H1 (cell line): ENCODE results near the gene SIMC1. TPM values are rescaled to one million over a fixed set of nuclear protein-coding genes. Genes with fewer than 3 reads are reported as not detected.

Experiments
- CTCF ChIA-PET: fragments of 300-600 bp; sonication (Branson Sonifier 250); formaldehyde crosslinking; loops from one replicate; lab custom pipeline; 2021; ENCODE audit not compliant: partially characterized antibody; lab: Charles Lee
- POLR2A ChIA-PET: fragments of 300-600 bp; sonication (Branson Sonifier 250); formaldehyde crosslinking; loops from one replicate; lab custom pipeline; 2021; ENCODE audit warnings: inconsistent platforms; ENCODE audit not compliant: partially characterized antibody; lab: Charles Lee
- DNase-seq, 2 experiments: peaks; one replicate each; pipeline versions ENCODE4 v3.0.0 to v3.0.0-alpha.2; 2010 to 2022; ENCODE audit warnings: low spot score in 2 of 2, low read depth in 1 of 2, mixed read lengths in 1 of 2
- FAIRE-seq: peaks from 2 replicates; lab custom pipeline; 2011; peaks lifted over from hg19 to GRCh38; lab: Jason Lieb, UNC
- H2AFZ ChIP-seq: 2 replicates; pipeline ENCODE4 v1.8.1; 2012; ENCODE audit warnings: low read length, inconsistent platforms
- H2AK5ac ChIP-seq: 2 replicates; pipeline ENCODE4 v1.6.1; 2013; ENCODE audit warnings: low read depth, low read length
- H2BK120ac ChIP-seq: replicated peaks from 2 replicates; pipeline ENCODE3; 2013; ENCODE audit warnings: low read depth, low read length, inconsistent platforms
- H2BK12ac ChIP-seq: 2 replicates; pipeline ENCODE4 v1.6.1; 2013; ENCODE audit warnings: low read depth, low read length
- H2BK15ac ChIP-seq: 2 replicates; pipeline ENCODE4 v1.6.1; 2013; ENCODE audit warnings: low read length
- H2BK20ac ChIP-seq: 2 replicates; pipeline ENCODE4 v1.6.1; 2013; ENCODE audit warnings: low read length
- H2BK5ac ChIP-seq: 2 replicates; pipeline ENCODE4 v1.6.1; 2013; ENCODE audit warnings: low read depth, low read length
- H3K14ac ChIP-seq: 2 replicates; pipeline ENCODE4 v1.6.1; 2013; ENCODE audit warnings: inconsistent platforms; ENCODE audit not compliant: insufficient read length
- H3K18ac ChIP-seq: 2 replicates; pipeline ENCODE4 v1.6.1; 2013; ENCODE audit warnings: low read length; ENCODE audit errors: extremely low read depth
- H3K23ac ChIP-seq: 2 replicates; pipeline ENCODE4 v1.6.1; 2013; ENCODE audit warnings: inconsistent platforms; ENCODE audit not compliant: insufficient read length
- H3K23me2 ChIP-seq: 2 replicates; pipeline ENCODE4 v1.6.1; 2013; ENCODE audit warnings: low read depth, low read length
- H3K27ac ChIP-seq: 2 replicates; pipeline ENCODE4 v1.6.1; 2011; ENCODE audit warnings: low read depth, low read length, inconsistent platforms
- H3K27me3 ChIP-seq, 4 experiments: replicated peaks in 1 of 4; 1 replicate in 1 of 4; 2 replicates in 3 of 4; pipeline versions ENCODE4 v1.6.1 to v1.8.1; 2011 to 2013; ENCODE audit warnings: low read length in 3 of 4, mild to moderate bottlenecking in 3 of 4, inconsistent platforms in 2 of 4, mixed read lengths in 2 of 4, moderate library complexity in 1 of 4; ENCODE audit not compliant: control insufficient read depth in 3 of 4, insufficient read depth in 3 of 4; ENCODE audit errors: extremely low read depth in 1 of 4
- H3K36me3 ChIP-seq, 4 experiments: 2 replicates each; pipeline versions ENCODE4 v1.6.1 to v1.8.1; 2011 to 2013; ENCODE audit warnings: mild to moderate bottlenecking in 4 of 4, low read length in 3 of 4, moderate library complexity in 2 of 4, control low read depth in 1 of 4, inconsistent platforms in 1 of 4; ENCODE audit not compliant: insufficient read depth in 4 of 4, control insufficient read depth in 2 of 4
- H3K4ac ChIP-seq: replicated peaks from 2 replicates; pipeline ENCODE3; 2013; ENCODE audit warnings: low read length, low read depth, mixed read lengths, inconsistent platforms; ENCODE audit not compliant: insufficient read length
- H3K4me1 ChIP-seq, 4 experiments: replicated peaks in 1 of 4; 1 replicate in 1 of 4; 2 replicates in 3 of 4; pipeline versions ENCODE4 v1.6.1 to v1.8.1; 2011 to 2013; ENCODE audit warnings: low read length in 3 of 4, inconsistent platforms in 2 of 4, mixed read lengths in 1 of 4; ENCODE audit not compliant: insufficient read depth in 4 of 4, control insufficient read depth in 3 of 4
- H3K4me2 ChIP-seq, 2 experiments: 2 replicates each; pipeline versions ENCODE4 v1.6.1 to v1.8.1; 2011 to 2013; ENCODE audit warnings: low read depth in 2 of 2, low read length in 2 of 2, control low read depth in 1 of 2, inconsistent platforms in 1 of 2, mild to moderate bottlenecking in 1 of 2; ENCODE audit not compliant: insufficient read depth in 1 of 2
- H3K4me3 ChIP-seq, 4 experiments: fragments of 200-600, 300-600 bp in 1 of 4; sonication (generic), shearing (Covaris generic), sonication (Bioruptor Twin) in 1 of 4; 2 replicates each; pipeline versions ENCODE4 v1.5.1 to v1.8.1; 2011 to 2016; ENCODE audit warnings: low read length in 4 of 4, low read depth in 3 of 4, control low read depth in 2 of 4, inconsistent platforms in 2 of 4, mild to moderate bottlenecking in 2 of 4, mixed read lengths in 1 of 4, moderate library complexity in 1 of 4; ENCODE audit not compliant: insufficient read depth in 2 of 4; ENCODE audit errors: extremely low read depth in 1 of 4
- H3K56ac ChIP-seq: replicated peaks from 2 replicates; pipeline ENCODE3; 2013; ENCODE audit warnings: low read depth, mild to moderate bottlenecking, mixed read lengths, low read length, inconsistent platforms; ENCODE audit not compliant: insufficient read length
- H3K79me1 ChIP-seq: 2 replicates; pipeline ENCODE4 v1.6.1; 2013; ENCODE audit warnings: low read depth, low read length, control low read depth
- H3K79me2 ChIP-seq, 2 experiments: 2 replicates each; pipeline versions ENCODE4 v1.6.1 to v1.8.1; 2012 to 2013; ENCODE audit warnings: low read length in 2 of 2, mild to moderate bottlenecking in 2 of 2, inconsistent platforms in 1 of 2; ENCODE audit not compliant: insufficient read depth in 2 of 2, control insufficient read depth in 1 of 2
- H3K9ac ChIP-seq, 4 experiments: replicated peaks in 1 of 4; 1 replicate in 1 of 4; 2 replicates in 3 of 4; pipeline versions ENCODE4 v1.6.1 to v1.8.1; 2011 to 2013; ENCODE audit warnings: low read depth in 3 of 4, low read length in 3 of 4, control low read depth in 2 of 4, mild to moderate bottlenecking in 2 of 4, moderate library complexity in 2 of 4, inconsistent platforms in 1 of 4; ENCODE audit errors: extremely low read depth in 1 of 4
- H3K9me3 ChIP-seq, 2 experiments: 2 replicates each; pipeline versions ENCODE4 v1.6.1 to v1.8.1; 2012 to 2013; ENCODE audit warnings: mild to moderate bottlenecking in 2 of 2, moderate library complexity in 2 of 2, control low read depth in 1 of 2, inconsistent platforms in 1 of 2, low read depth in 1 of 2, low read length in 1 of 2, mixed read lengths in 1 of 2; ENCODE audit not compliant: insufficient read depth in 2 of 2
- H4K20me1 ChIP-seq, 2 experiments: replicated peaks in 1 of 2; 2 replicates each; pipeline versions ENCODE3 to v1.8.1; 2011 to 2013; ENCODE audit warnings: inconsistent platforms in 2 of 2, low read length in 2 of 2, mild to moderate bottlenecking in 1 of 2; ENCODE audit not compliant: insufficient read depth in 2 of 2, control insufficient read depth in 1 of 2
- H4K5ac ChIP-seq: 2 replicates; pipeline ENCODE4 v1.6.1; 2013; ENCODE audit warnings: low read length, low read depth, mixed read lengths, inconsistent platforms; ENCODE audit not compliant: insufficient read length
- H4K8ac ChIP-seq: 2 replicates; pipeline ENCODE4 v1.8.0; 2013; ENCODE audit warnings: mild to moderate bottlenecking, moderate library complexity, low read length, inconsistent platforms; ENCODE audit not compliant: insufficient read depth; ENCODE audit errors: extremely low read depth
- H4K91ac ChIP-seq: replicated peaks from 2 replicates; pipeline ENCODE3; 2013; ENCODE audit warnings: low read length, mixed read lengths, inconsistent platforms; ENCODE audit not compliant: insufficient read length
- ATF3 ChIP-seq: IDR thresholded peaks from 2 replicates; pipeline ENCODE4 v1.6.1; 2011; ENCODE audit warnings: low read depth, mild to moderate bottlenecking, low read length; ENCODE audit not compliant: insufficient read depth
- CEBPB ChIP-seq: IDR thresholded peaks from 2 replicates; pipeline ENCODE4 v1.6.1; 2012; ENCODE audit warnings: low read depth, low read length
- KDM1A ChIP-seq: fragments of 200-600, 300-600 bp; sonication (generic); IDR thresholded peaks from 2 replicates; pipeline ENCODE4 v1.7.1; 2016; ENCODE audit warnings: mild to moderate bottlenecking, low read length, borderline replicate concordance
- KDM5A ChIP-seq: fragments of 200-600 bp; IDR thresholded peaks from 2 replicates; pipeline ENCODE4 v1.7.1; 2012; ENCODE audit warnings: mild to moderate bottlenecking, low read length, inconsistent platforms, mixed read lengths
- NRF1 ChIP-seq: IDR thresholded peaks from 2 replicates; pipeline ENCODE4 v1.6.1; 2011; ENCODE audit warnings: mild to moderate bottlenecking, low read depth, low read length, improper control_type of control experiment
- POU5F1 ChIP-seq: IDR thresholded peaks from 2 replicates; pipeline ENCODE4 v1.6.1; 2011; ENCODE audit warnings: low read depth, mild to moderate bottlenecking, low read length, moderate library complexity
- RFX5 ChIP-seq: IDR thresholded peaks from 2 replicates; pipeline ENCODE4 v1.6.1; 2011; ENCODE audit warnings: low read depth, low read length, improper control_type of control experiment, borderline replicate concordance
- polyA plus RNA-seq, 7 experiments: library from polyadenylated mRNA; depleted of rRNA in 3 of 7; stranded (reverse) in 5 of 7; unstranded in 2 of 7; fragments of >200 nt in 5 of 7; fragments of 200-250 nt in 2 of 7; gene quantifications; 1 replicate in 5 of 7; 2 replicates in 1 of 7; 4 replicates in 1 of 7; pipeline versions ENCODE4 v1.2.1 to v1.2.3, GENCODE V29; 2011 to 2013; ENCODE audit warnings: missing spikeins in 2 of 7, mixed read lengths in 2 of 7
- total RNA-seq: library from RNA; stranded (reverse); fragmentation: NEBNext Ultra II Directional; extraction: Animal tissue kit (Norgen Biotek cat#: 25700); gene quantifications from 2 replicates; pipeline ENCODE4 v1.2.1, GENCODE V29; 2021
- TF ChIP-seq, protein P1 (sequence below): IDR thresholded peaks from 2 replicates; pipeline ENCODE4 v1.6.1; 2012; ENCODE audit warnings: inconsistent platforms

SIMC1 gene
- total and polyA plus RNA-seq, 2 of the 8 experiments (the other 6 are each of a cell fraction or from before 2014, with no cell fraction given), result 12.3 to 21.2 TPM

DNA sequence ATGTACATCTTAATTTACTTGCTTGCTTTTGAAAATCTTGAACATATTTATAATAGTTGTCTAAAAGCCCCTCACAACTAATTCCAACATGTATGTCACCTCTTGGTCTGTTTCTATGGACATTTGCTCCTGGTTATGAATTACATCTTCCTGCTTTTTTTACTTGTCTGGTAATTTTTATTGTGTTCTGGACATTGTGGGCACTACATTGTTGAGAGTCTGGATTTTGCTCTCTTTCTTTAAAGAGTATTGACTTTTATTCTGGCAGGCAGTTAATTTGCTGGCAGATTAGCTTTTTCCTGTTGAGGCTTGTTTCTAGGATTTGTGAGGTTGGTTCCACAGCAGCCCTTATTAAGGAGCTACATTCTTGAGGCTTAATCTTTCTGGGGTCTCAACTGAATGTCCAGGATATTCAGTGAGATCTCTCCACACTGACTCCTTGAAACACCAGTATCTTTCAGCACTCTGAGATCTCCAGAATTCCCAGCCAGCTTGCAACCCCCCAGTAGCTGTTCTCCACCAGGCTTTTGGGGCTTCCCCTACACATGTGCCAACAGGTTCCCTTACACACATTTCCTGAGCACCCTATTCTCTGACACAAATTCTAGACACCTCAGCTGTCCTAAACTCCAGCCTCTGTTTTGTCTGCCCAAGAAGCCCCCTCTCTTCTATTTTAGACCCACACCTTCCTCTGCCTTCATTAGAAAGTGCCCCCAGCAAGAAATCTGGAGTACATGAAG lies 96.0 kb downstream of the SIMC1 start:
- no peak overlapping the region for H2BK5ac ChIP-seq
- H2BK120ac ChIP-seq, result no peak overlapping the region
- TF ChIP-seq NRF1 (no peak), POU5F1 (no peak), CEBPB (no peak), RFX5 (no peak), KDM1A (no peak), ATF3 (no peak), KDM5A (no peak)
- TF ChIP-seq, protein P1, sequence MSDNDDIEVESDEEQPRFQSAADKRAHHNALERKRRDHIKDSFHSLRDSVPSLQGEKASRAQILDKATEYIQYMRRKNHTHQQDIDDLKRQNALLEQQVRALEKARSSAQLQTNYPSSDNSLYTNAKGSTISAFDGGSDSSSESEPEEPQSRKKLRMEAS, result no peak
- no peak overlapping the region for H4K91ac ChIP-seq
- H2BK15ac ChIP-seq, result no peak overlapping the region
- H3K56ac ChIP-seq, result no peak overlapping the region
- no peak overlapping the region for H3K9ac ChIP-seq
- ChIA-PET POLR2A (interaction anchor here (1.7 kb wide), 1 partner anchor 28 kb away, joined by 5 read pairs; the partner anchor contains the start of gene KIAA1191), CTCF (interaction anchor here (1.4 kb wide), 1 partner anchor 14 kb away, joined by 4 read pairs; no protein-coding TSS in a partner anchor)
- H3K4me2 ChIP-seq, result no peak overlapping the region
- H3K4me1 ChIP-seq, result no peaks in the 10 kb centered on the region
- H3K4ac ChIP-seq, result no peak overlapping the region
- H3K4me3 ChIP-seq, result no peak overlapping the region
- no peak overlapping the region for H2BK12ac ChIP-seq
- H3K18ac ChIP-seq, result no peak overlapping the region
- no peak overlapping the region for H3K23ac ChIP-seq
- H3K79me2 ChIP-seq, result no peaks in the 10 kb centered on the region
- no peaks in the 10 kb centered on the region for H3K79me1 ChIP-seq
- no peak overlapping the region for H4K8ac ChIP-seq
- FAIRE-seq, result no peak
- no peaks in the 10 kb centered on the region for H3K27me3 ChIP-seq
- no peak overlapping the region for H3K14ac ChIP-seq
- no peak overlapping the region for H2BK20ac ChIP-seq
- no peak overlapping the region for H3K27ac ChIP-seq
- no peak overlapping the region for H2AK5ac ChIP-seq
- H4K5ac ChIP-seq, result no peak overlapping the region
- H3K9me3 ChIP-seq, result no peaks in the 10 kb centered on the region
- no peak for DNase-seq
- H3K23me2 ChIP-seq, result no peaks in the 10 kb centered on the region
- H4K20me1 ChIP-seq, result no peaks in the 10 kb centered on the region
- peaks cover 0 to 11% (median 4%) of the 10 kb centered on the region in 4 experiments; a peak in 5 of 8 replicates for H3K36me3 ChIP-seq
- no peak overlapping the region for H2AFZ ChIP-seq
